H1 (cell line): ENCODE measurements around the gene GARNL3. TPM values are rescaled to one million over a fixed set of nuclear protein-coding genes. Genes with fewer than 3 reads are reported as not detected.

Source experiments
- CTCF ChIA-PET: fragments of 300-600 bp; sonication (Branson Sonifier 250); formaldehyde crosslinking; loops from one replicate; lab custom pipeline; 2021; ENCODE audit not compliant: partially characterized antibody; lab: Charles Lee
- POLR2A ChIA-PET: fragments of 300-600 bp; sonication (Branson Sonifier 250); formaldehyde crosslinking; loops from one replicate; lab custom pipeline; 2021; ENCODE audit warnings: inconsistent platforms; ENCODE audit not compliant: partially characterized antibody; lab: Charles Lee
- DNase-seq, 2 experiments: peaks; one replicate each; pipeline versions ENCODE4 v3.0.0 to v3.0.0-alpha.2; 2010 to 2022; ENCODE audit warnings: low spot score in 2 of 2, low read depth in 1 of 2, mixed read lengths in 1 of 2
- FAIRE-seq: peaks from 2 replicates; lab custom pipeline; 2011; peaks lifted over from hg19 to GRCh38; lab: Jason Lieb, UNC
- H2AFZ ChIP-seq: 2 replicates; pipeline ENCODE4 v1.8.1; 2012; ENCODE audit warnings: low read length, inconsistent platforms
- H2AK5ac ChIP-seq: 2 replicates; pipeline ENCODE4 v1.6.1; 2013; ENCODE audit warnings: low read depth, low read length
- H2BK120ac ChIP-seq: replicated peaks from 2 replicates; pipeline ENCODE3; 2013; ENCODE audit warnings: low read depth, low read length, inconsistent platforms
- H2BK12ac ChIP-seq: 2 replicates; pipeline ENCODE4 v1.6.1; 2013; ENCODE audit warnings: low read depth, low read length
- H2BK15ac ChIP-seq: 2 replicates; pipeline ENCODE4 v1.6.1; 2013; ENCODE audit warnings: low read length
- H2BK20ac ChIP-seq: 2 replicates; pipeline ENCODE4 v1.6.1; 2013; ENCODE audit warnings: low read length
- H2BK5ac ChIP-seq: 2 replicates; pipeline ENCODE4 v1.6.1; 2013; ENCODE audit warnings: low read depth, low read length
- H3K14ac ChIP-seq: 2 replicates; pipeline ENCODE4 v1.6.1; 2013; ENCODE audit warnings: inconsistent platforms; ENCODE audit not compliant: insufficient read length
- H3K18ac ChIP-seq: 2 replicates; pipeline ENCODE4 v1.6.1; 2013; ENCODE audit warnings: low read length; ENCODE audit errors: extremely low read depth
- H3K23ac ChIP-seq: 2 replicates; pipeline ENCODE4 v1.6.1; 2013; ENCODE audit warnings: inconsistent platforms; ENCODE audit not compliant: insufficient read length
- H3K23me2 ChIP-seq: 2 replicates; pipeline ENCODE4 v1.6.1; 2013; ENCODE audit warnings: low read depth, low read length
- H3K27ac ChIP-seq: 2 replicates; pipeline ENCODE4 v1.6.1; 2011; ENCODE audit warnings: low read depth, low read length, inconsistent platforms
- H3K27me3 ChIP-seq, 4 experiments: replicated peaks in 1 of 4; 1 replicate in 1 of 4; 2 replicates in 3 of 4; pipeline versions ENCODE4 v1.6.1 to v1.8.1; 2011 to 2013; ENCODE audit warnings: low read length in 3 of 4, mild to moderate bottlenecking in 3 of 4, inconsistent platforms in 2 of 4, mixed read lengths in 2 of 4, moderate library complexity in 1 of 4; ENCODE audit not compliant: control insufficient read depth in 3 of 4, insufficient read depth in 3 of 4; ENCODE audit errors: extremely low read depth in 1 of 4
- H3K36me3 ChIP-seq, 4 experiments: 2 replicates each; pipeline versions ENCODE4 v1.6.1 to v1.8.1; 2011 to 2013; ENCODE audit warnings: mild to moderate bottlenecking in 4 of 4, low read length in 3 of 4, moderate library complexity in 2 of 4, control low read depth in 1 of 4, inconsistent platforms in 1 of 4; ENCODE audit not compliant: insufficient read depth in 4 of 4, control insufficient read depth in 2 of 4
- H3K4ac ChIP-seq: replicated peaks from 2 replicates; pipeline ENCODE3; 2013; ENCODE audit warnings: low read length, low read depth, mixed read lengths, inconsistent platforms; ENCODE audit not compliant: insufficient read length
- H3K4me1 ChIP-seq, 4 experiments: replicated peaks in 1 of 4; 1 replicate in 1 of 4; 2 replicates in 3 of 4; pipeline versions ENCODE4 v1.6.1 to v1.8.1; 2011 to 2013; ENCODE audit warnings: low read length in 3 of 4, inconsistent platforms in 2 of 4, mixed read lengths in 1 of 4; ENCODE audit not compliant: insufficient read depth in 4 of 4, control insufficient read depth in 3 of 4
- H3K4me2 ChIP-seq, 2 experiments: 2 replicates each; pipeline versions ENCODE4 v1.6.1 to v1.8.1; 2011 to 2013; ENCODE audit warnings: low read depth in 2 of 2, low read length in 2 of 2, control low read depth in 1 of 2, inconsistent platforms in 1 of 2, mild to moderate bottlenecking in 1 of 2; ENCODE audit not compliant: insufficient read depth in 1 of 2
- H3K4me3 ChIP-seq, 4 experiments: fragments of 200-600, 300-600 bp in 1 of 4; sonication (generic), shearing (Covaris generic), sonication (Bioruptor Twin) in 1 of 4; 2 replicates each; pipeline versions ENCODE4 v1.5.1 to v1.8.1; 2011 to 2016; ENCODE audit warnings: low read length in 4 of 4, low read depth in 3 of 4, control low read depth in 2 of 4, inconsistent platforms in 2 of 4, mild to moderate bottlenecking in 2 of 4, mixed read lengths in 1 of 4, moderate library complexity in 1 of 4; ENCODE audit not compliant: insufficient read depth in 2 of 4; ENCODE audit errors: extremely low read depth in 1 of 4
- H3K56ac ChIP-seq: replicated peaks from 2 replicates; pipeline ENCODE3; 2013; ENCODE audit warnings: low read depth, mild to moderate bottlenecking, mixed read lengths, low read length, inconsistent platforms; ENCODE audit not compliant: insufficient read length
- H3K79me1 ChIP-seq: 2 replicates; pipeline ENCODE4 v1.6.1; 2013; ENCODE audit warnings: low read depth, low read length, control low read depth
- H3K79me2 ChIP-seq, 2 experiments: 2 replicates each; pipeline versions ENCODE4 v1.6.1 to v1.8.1; 2012 to 2013; ENCODE audit warnings: low read length in 2 of 2, mild to moderate bottlenecking in 2 of 2, inconsistent platforms in 1 of 2; ENCODE audit not compliant: insufficient read depth in 2 of 2, control insufficient read depth in 1 of 2
- H3K9ac ChIP-seq, 4 experiments: replicated peaks in 1 of 4; 1 replicate in 1 of 4; 2 replicates in 3 of 4; pipeline versions ENCODE4 v1.6.1 to v1.8.1; 2011 to 2013; ENCODE audit warnings: low read depth in 3 of 4, low read length in 3 of 4, control low read depth in 2 of 4, mild to moderate bottlenecking in 2 of 4, moderate library complexity in 2 of 4, inconsistent platforms in 1 of 4; ENCODE audit errors: extremely low read depth in 1 of 4
- H3K9me3 ChIP-seq, 2 experiments: 2 replicates each; pipeline versions ENCODE4 v1.6.1 to v1.8.1; 2012 to 2013; ENCODE audit warnings: mild to moderate bottlenecking in 2 of 2, moderate library complexity in 2 of 2, control low read depth in 1 of 2, inconsistent platforms in 1 of 2, low read depth in 1 of 2, low read length in 1 of 2, mixed read lengths in 1 of 2; ENCODE audit not compliant: insufficient read depth in 2 of 2
- H4K20me1 ChIP-seq, 2 experiments: replicated peaks in 1 of 2; 2 replicates each; pipeline versions ENCODE3 to v1.8.1; 2011 to 2013; ENCODE audit warnings: inconsistent platforms in 2 of 2, low read length in 2 of 2, mild to moderate bottlenecking in 1 of 2; ENCODE audit not compliant: insufficient read depth in 2 of 2, control insufficient read depth in 1 of 2
- H4K5ac ChIP-seq: 2 replicates; pipeline ENCODE4 v1.6.1; 2013; ENCODE audit warnings: low read length, low read depth, mixed read lengths, inconsistent platforms; ENCODE audit not compliant: insufficient read length
- H4K8ac ChIP-seq: 2 replicates; pipeline ENCODE4 v1.8.0; 2013; ENCODE audit warnings: mild to moderate bottlenecking, moderate library complexity, low read length, inconsistent platforms; ENCODE audit not compliant: insufficient read depth; ENCODE audit errors: extremely low read depth
- H4K91ac ChIP-seq: replicated peaks from 2 replicates; pipeline ENCODE3; 2013; ENCODE audit warnings: low read length, mixed read lengths, inconsistent platforms; ENCODE audit not compliant: insufficient read length
- ATF2 ChIP-seq: IDR thresholded peaks from 2 replicates; pipeline ENCODE4 v1.6.1; 2012; ENCODE audit warnings: low read length, inconsistent platforms
- ATF3 ChIP-seq: IDR thresholded peaks from 2 replicates; pipeline ENCODE4 v1.6.1; 2011; ENCODE audit warnings: low read depth, mild to moderate bottlenecking, low read length; ENCODE audit not compliant: insufficient read depth
- CBX5 ChIP-seq: fragments of 300-800, 300-1000 bp; sonication (generic); IDR thresholded peaks from 2 replicates; pipeline ENCODE4 v1.7.1; 2016; ENCODE audit warnings: antibody characterized with exemption, low read length, low read depth
- HDAC6 ChIP-seq: IDR thresholded peaks from one replicate; pipeline ENCODE4 v1.7.1; 2012; ENCODE audit warnings: low read depth, mild to moderate bottlenecking, inconsistent platforms, low read length, moderate library complexity
- JUN ChIP-seq: IDR thresholded peaks from 2 replicates; pipeline ENCODE4 v1.6.1; 2011; ENCODE audit warnings: low read depth, mild to moderate bottlenecking, improper control_type of control experiment, low read length
- KDM5A ChIP-seq: fragments of 200-600 bp; IDR thresholded peaks from 2 replicates; pipeline ENCODE4 v1.7.1; 2012; ENCODE audit warnings: mild to moderate bottlenecking, low read length, inconsistent platforms, mixed read lengths
- MAX ChIP-seq: IDR thresholded peaks from 2 replicates; pipeline ENCODE4 v1.6.1; 2012; ENCODE audit warnings: inconsistent platforms
- RBBP5 ChIP-seq: IDR thresholded peaks from 2 replicates; pipeline ENCODE4 v1.7.1; 2012; ENCODE audit warnings: low read depth, mild to moderate bottlenecking, inconsistent platforms, low read length, moderate library complexity, borderline replicate concordance
- RNF2 ChIP-seq: fragments of 200-900, 300-1000 bp; sonication (generic); IDR thresholded peaks from 2 replicates; pipeline ENCODE4 v1.7.1; 2016; ENCODE audit warnings: borderline replicate concordance, low read depth, mild to moderate bottlenecking, antibody characterized with exemption, low read length; ENCODE audit not compliant: poor library complexity, severe bottlenecking; ENCODE audit errors: missing control alignments
- SIX5 ChIP-seq: IDR thresholded peaks from 2 replicates; pipeline ENCODE4 v1.6.1; 2011; ENCODE audit warnings: mild to moderate bottlenecking, low read depth, low read length
- SP2 ChIP-seq: IDR thresholded peaks from 2 replicates; pipeline ENCODE4 v1.6.1; 2012; ENCODE audit warnings: mild to moderate bottlenecking, low read length, inconsistent platforms
- TAF1 ChIP-seq: IDR thresholded peaks from 2 replicates; pipeline ENCODE4 v1.6.1; 2011; ENCODE audit warnings: mild to moderate bottlenecking, low read depth, low read length
- WGBS, 2 experiments: shearing (Covaris generic) in 1 of 2; methylation state at CpG; one replicate each; pipeline versions ENCODE4 v1.1.6 to v1.1.7; 2013 to 2015; ENCODE audit warnings: low lambda C conversion rate in 2 of 2, mixed read lengths in 2 of 2, inconsistent platforms in 1 of 2, low coverage in 1 of 2, missing lambda C conversion rate in 1 of 2; ENCODE audit not compliant: insufficient replicate concordance in 2 of 2, insufficient coverage in 1 of 2, insufficient read length in 1 of 2; ENCODE audit errors: extremely low coverage in 1 of 2, missing lambda C conversion rate in 1 of 2; 5-methylcytosine and 5-hydroxymethylcytosine counted together
- polyA plus RNA-seq, 7 experiments: library from polyadenylated mRNA; depleted of rRNA in 3 of 7; stranded (reverse) in 5 of 7; unstranded in 2 of 7; fragments of >200 nt in 5 of 7; fragments of 200-250 nt in 2 of 7; gene quantifications; 1 replicate in 5 of 7; 2 replicates in 1 of 7; 4 replicates in 1 of 7; pipeline versions ENCODE4 v1.2.1 to v1.2.3, GENCODE V29; 2011 to 2013; ENCODE audit warnings: missing spikeins in 2 of 7, mixed read lengths in 2 of 7
- total RNA-seq: library from RNA; stranded (reverse); fragmentation: NEBNext Ultra II Directional; extraction: Animal tissue kit (Norgen Biotek cat#: 25700); gene quantifications from 2 replicates; pipeline ENCODE4 v1.2.1, GENCODE V29; 2021

Gene GARNL3
- total and polyA plus RNA-seq, 2 of the 8 experiments (the other 6 are each of a cell fraction or from before 2014, with no cell fraction given) = 6.5 to 18.3 TPM

GRCh38 chr9:127216888-127217217, 47.7 kb upstream of the GARNL3 start:
- Histone ChIP-seq H2BK15ac (no peak overlapping the region), H3K79me2 (no peaks in the 10 kb centered on the region), H2AFZ (no peak overlapping the region), H3K27me3 (no peaks in the 10 kb centered on the region), H3K4ac (no peak overlapping the region), H3K56ac (no peak overlapping the region), H3K18ac (no peak overlapping the region), H2BK5ac (no peak overlapping the region), H4K8ac (no peak overlapping the region), H4K20me1 (peaks cover 0 to 3% of the 10 kb centered on the region in 2 experiments), H3K9me3 (no peaks in the 10 kb centered on the region), H4K91ac (no peak overlapping the region), H3K23me2 (no peaks in the 10 kb centered on the region), H4K5ac (no peak overlapping the region), H3K4me2 (no peak overlapping the region), H3K79me1 (no peaks in the 10 kb centered on the region), H3K27ac (no peak overlapping the region), H3K4me3 (no peak overlapping the region), H2BK120ac (no peak overlapping the region), H2BK20ac (no peak overlapping the region), H3K9ac (no peak overlapping the region), H3K36me3 (no peaks in the 10 kb centered on the region), H3K23ac (no peak overlapping the region), H3K14ac (no peak overlapping the region), H2BK12ac (no peak overlapping the region), H3K4me1 (peaks cover 0 to 3% (median 1%) of the 10 kb centered on the region in 4 experiments; a peak in 2 of 7 replicates), H2AK5ac (no peak overlapping the region)
- ChIA-PET POLR2A (no interaction called here), CTCF (interaction anchor here (1.0 to 1.2 kb wide), 3 partner anchors 152 to 300 kb away, joined by 3 read pairs; no protein-coding TSS in a partner anchor)
- WGBS, 2 experiments = 80% methylated on average over 5 of the region's 5 CpGs; no CpG with 5 or more reads in 1 of the 2 experiments
- DNase-seq = no peak
- FAIRE-seq = no peak
- TF ChIP-seq ATF3 (no peak), RBBP5 (no peak), MAX (no peak), SP2 (no peak), SIX5 (no peak), TAF1 (no peak), ATF2 (no peak), RNF2 (no peak), HDAC6 (no peak), JUN (no peak), CBX5 (no peak), KDM5A (no peak)
